ENCODE results near the gene TEKT2. TPM values are rescaled to one million over a fixed set of nuclear protein-coding genes. Genes with fewer than 3 reads are reported as not detected.

TEKT2 gene
- total RNA-seq, 1 experiment from 2014 or later: 0.20 TPM

DNA sequence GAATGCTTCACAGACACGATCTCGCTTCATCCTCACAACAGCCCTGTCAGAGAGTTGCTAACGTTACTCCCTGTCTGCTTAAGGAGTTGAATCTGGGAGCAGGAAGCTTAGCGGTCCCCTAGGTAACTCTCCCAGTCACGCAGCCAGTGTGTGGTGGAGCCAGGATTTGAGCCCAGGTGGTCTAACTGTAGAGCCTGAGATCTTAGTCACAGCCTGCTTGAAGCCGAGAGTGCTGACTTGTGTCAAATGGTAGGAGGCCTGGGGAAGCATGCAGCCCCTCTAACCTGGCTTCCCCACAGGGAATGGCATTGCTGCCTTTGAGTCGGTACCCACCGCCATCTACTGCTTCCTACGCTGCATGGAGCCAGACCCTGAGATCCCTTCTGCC is 8.9 kb downstream of the TEKT2 start:
- no peak overlapping the region for H3K4me2 ChIP-seq (ENCODE audit: insufficient read depth, insufficient read length, low read length)
- no peak overlapping the region for H2BK5ac ChIP-seq (ENCODE audit: insufficient read length, low read length)
- H3K9ac ChIP-seq (ENCODE audit: extremely low read depth, insufficient read length, low read length): no peak overlapping the region
- H3K27me3 Mint-ChIP-seq (ENCODE audit: low read depth): no peaks in the 10 kb centered on the region
- H4K20me1 ChIP-seq (ENCODE audit: control insufficient read depth, insufficient read depth, insufficient read length): no peaks in the 10 kb centered on the region
- H3K27me3 ChIP-seq (ENCODE audit: insufficient read depth, low read length): no peaks in the 10 kb centered on the region
- H3T11ph ChIP-seq (ENCODE audit: low read length): no peak overlapping the region
- H3K27ac ChIP-seq (ENCODE audit: insufficient read length, low read depth, low read length): no peak overlapping the region
- no peak overlapping the region for H3K27ac Mint-ChIP-seq
- no peak overlapping the region for H4K5ac ChIP-seq (ENCODE audit: insufficient read length, low read depth, low read length)
- H3K56ac ChIP-seq (ENCODE audit: insufficient read length, low read depth, low read length): no peak overlapping the region
- H3K9me3 ChIP-seq (ENCODE audit: control insufficient read depth, low read depth, low read length): no peaks in the 10 kb centered on the region
- TF ChIP-seq, protein P1, sequence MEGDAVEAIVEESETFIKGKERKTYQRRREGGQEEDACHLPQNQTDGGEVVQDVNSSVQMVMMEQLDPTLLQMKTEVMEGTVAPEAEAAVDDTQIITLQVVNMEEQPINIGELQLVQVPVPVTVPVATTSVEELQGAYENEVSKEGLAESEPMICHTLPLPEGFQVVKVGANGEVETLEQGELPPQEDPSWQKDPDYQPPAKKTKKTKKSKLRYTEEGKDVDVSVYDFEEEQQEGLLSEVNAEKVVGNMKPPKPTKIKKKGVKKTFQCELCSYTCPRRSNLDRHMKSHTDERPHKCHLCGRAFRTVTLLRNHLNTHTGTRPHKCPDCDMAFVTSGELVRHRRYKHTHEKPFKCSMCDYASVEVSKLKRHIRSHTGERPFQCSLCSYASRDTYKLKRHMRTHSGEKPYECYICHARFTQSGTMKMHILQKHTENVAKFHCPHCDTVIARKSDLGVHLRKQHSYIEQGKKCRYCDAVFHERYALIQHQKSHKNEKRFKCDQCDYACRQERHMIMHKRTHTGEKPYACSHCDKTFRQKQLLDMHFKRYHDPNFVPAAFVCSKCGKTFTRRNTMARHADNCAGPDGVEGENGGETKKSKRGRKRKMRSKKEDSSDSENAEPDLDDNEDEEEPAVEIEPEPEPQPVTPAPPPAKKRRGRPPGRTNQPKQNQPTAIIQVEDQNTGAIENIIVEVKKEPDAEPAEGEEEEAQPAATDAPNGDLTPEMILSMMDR (conservative IDR thresholded peaks at IDR 0.05): no peak
- no peak overlapping the region for H3K18ac ChIP-seq (ENCODE audit: insufficient read length, low read depth, low read length)
- no peak overlapping the region for H2BK20ac ChIP-seq (ENCODE audit: low read depth, low read length, poor library complexity, severe bottlenecking)
- H3K14ac ChIP-seq (ENCODE audit: insufficient read depth, low read length): no peak overlapping the region
- no peak overlapping the region for H4K91ac ChIP-seq (ENCODE audit: insufficient read length, low read depth, low read length)
- no peaks in the 10 kb centered on the region; a peak in 1 of 5 replicates for H3K9me3 Mint-ChIP-seq
- peaks cover 21 to 46% (median 40%) of the 10 kb centered on the region in 3 experiments; a peak in 6 of 7 replicates for H3K36me3 Mint-ChIP-seq (ENCODE audit: insufficient read depth in 1 of 3, low read depth in 3 of 3)
- peaks cover 6% of the 10 kb centered on the region for H3K23me2 ChIP-seq (ENCODE audit: insufficient read length, low read depth, low read length, poor library complexity, severe bottlenecking)
- H4K8ac ChIP-seq (replicated peaks; ENCODE audit: insufficient read length, low read depth, low read length): no peak overlapping the region
- DNase-seq: no peak
- H3K4me1 Mint-ChIP-seq: peaks cover 22 to 26% of the 10 kb centered on the region in 2 experiments
- H3K79me2 ChIP-seq (ENCODE audit: insufficient read depth, low read length): peaks cover 2% of the 10 kb centered on the region; the same call in 1 of the 2 replicates
- H2AK5ac ChIP-seq (ENCODE audit: insufficient read length, low read length): no peak overlapping the region
- no CpG with 5 or more reads among the region's 9 CpGs for WGBS (ENCODE audit: extremely low coverage, insufficient read length, low lambda C conversion rate)
- no peak overlapping the region for H3K4me3 Mint-ChIP-seq
- no peak overlapping the region for H2AFZ ChIP-seq (ENCODE audit: low read length)
- H2BK12ac ChIP-seq (ENCODE audit: insufficient read length, low read depth, low read length): no peak overlapping the region
- H3K23ac ChIP-seq (ENCODE audit: insufficient read length, low read depth, low read length): no peak overlapping the region
- H3K79me1 ChIP-seq (ENCODE audit: insufficient read depth, low read depth, low read length, poor library complexity, severe bottlenecking): no peaks in the 10 kb centered on the region
- no peak overlapping the region for H3K4ac ChIP-seq (ENCODE audit: low read depth, low read length)
- H2BK15ac ChIP-seq (ENCODE audit: low read depth, low read length): no peak overlapping the region
- H3K4me1 ChIP-seq (ENCODE audit: insufficient read depth, low read length): no peaks in the 10 kb centered on the region
- H2BK120ac ChIP-seq (ENCODE audit: low read depth, low read length, poor library complexity, severe bottlenecking): no peak overlapping the region

Measured in H9 (cell line).